ENCODE results near the gene SGO1. TPM values are rescaled to one million over a fixed set of nuclear protein-coding genes. Genes with fewer than 3 reads are reported as not detected.

Gene SGO1
- 12.0 to 19.5 TPM (median 15.9 TPM) in 5 replicates for total RNA-seq (2022; extraction: Qiagen RNA extraction; ENCODE audit: low read depth)

GRCh38 chr3:20185679-20186599 lies at the start of gene SGO1:
Gene SGO1 (minus strand): TSS chr3:20186206. CDS start chr3:20184027, 2,179 bp downstream.

Other genes with a start within 250 kb of the SGO1 start
- 38.4 to 59.3 TPM (median 44.6 TPM) in 5 replicates for gene RAB5A, start 239.1 kb downstream of the SGO1 start, total RNA-seq (2022; extraction: Qiagen RNA extraction; ENCODE audit: low read depth)
- gene PP2D1, start 173.9 kb downstream of the SGO1 start, total RNA-seq (2022; extraction: Qiagen RNA extraction; ENCODE audit: low read depth): not detected in 5 replicates
- 4.8 to 5.9 TPM (median 5.6 TPM) in 5 replicates for gene KAT2B, start 145.8 kb downstream of the SGO1 start, total RNA-seq (2022; extraction: Qiagen RNA extraction; ENCODE audit: low read depth)